A673 (cell line): ENCODE data around the gene COPA. TPM values are rescaled to one million over a fixed set of nuclear protein-coding genes. Genes with fewer than 3 reads are reported as not detected.

Experiments used
- BruUV-seq: library from RNA; stranded (reverse); fragments of 400-500 nt; replicated peaks from 2 replicates; lab custom pipeline; 2021; lab: Mats Ljungman, UMichigan
- CTCF ChIA-PET: fragments of 300-600 bp; sonication (Branson Sonifier 250); formaldehyde crosslinking; loops from one replicate; lab custom pipeline; 2022; ENCODE audit warnings: antibody characterized with exemption; lab: Charles Lee
- POLR2A ChIA-PET: fragments of 300-600 bp; sonication (Branson Sonifier 250); formaldehyde crosslinking; loops from one replicate; lab custom pipeline; 2022; ENCODE audit warnings: antibody characterized with exemption; ENCODE audit not compliant: low non-redundant PET; lab: Charles Lee
- DNase-seq: peaks from one replicate; pipeline ENCODE4 v3.0.0-alpha.2; 2015; ENCODE audit warnings: low spot score
- H3K27ac ChIP-seq: fragments of 200-600 bp; sonication (generic); 2 replicates; pipeline ENCODE4 v1.5.1; 2016; ENCODE audit warnings: mixed run types, low read depth, mild to moderate bottlenecking, mixed read lengths, antibody characterized with exemption, low read length; ENCODE audit not compliant: poor library complexity, severe bottlenecking
- H3K27me3 ChIP-seq: fragments of 200-600 bp; sonication (generic); replicated peaks from 2 replicates; pipeline ENCODE4 v1.6.1; 2017; ENCODE audit warnings: mixed run types, low read depth, mild to moderate bottlenecking, mixed read lengths, antibody characterized with exemption, low read length; ENCODE audit not compliant: insufficient read depth, poor library complexity
- H3K36me3 ChIP-seq: fragments of 200-600 bp; sonication (generic); 2 replicates; pipeline ENCODE4 v1.6.1; 2016; ENCODE audit warnings: mixed run types, mild to moderate bottlenecking, mixed read lengths, antibody characterized with exemption, low read length; ENCODE audit not compliant: insufficient read depth, poor library complexity, severe bottlenecking
- H3K4me1 ChIP-seq: fragments of 200-600 bp; sonication (generic); 2 replicates; pipeline ENCODE4 v1.6.1; 2017; ENCODE audit warnings: mixed run types, mild to moderate bottlenecking, mixed read lengths, antibody characterized with exemption, low read length; ENCODE audit not compliant: insufficient read depth, poor library complexity, severe bottlenecking
- H3K4me3 ChIP-seq: fragments of 200-600 bp; sonication (generic); 2 replicates; pipeline ENCODE4 v1.5.1; 2016; ENCODE audit warnings: low read depth, mixed run types, mild to moderate bottlenecking, mixed read lengths, low read length; ENCODE audit not compliant: poor library complexity, severe bottlenecking
- H3K9me3 ChIP-seq: fragments of 200-600 bp; sonication (generic); 2 replicates; pipeline ENCODE4 v1.6.1; 2016; ENCODE audit warnings: mixed run types, low read depth, mild to moderate bottlenecking, mixed read lengths, antibody characterized with exemption, low read length; ENCODE audit not compliant: poor library complexity, severe bottlenecking
- CTCF ChIP-seq: fragments of 300-800, 200-600 bp; sonication (generic); conservative IDR thresholded peaks from 2 replicates; pipeline ENCODE4 v1.5.1; 2017; ENCODE audit warnings: low read depth, mild to moderate bottlenecking, antibody characterized with exemption, low read length, moderate library complexity, mixed read lengths
- EZH2 ChIP-seq: fragments of 200-600 bp; sonication (generic); IDR thresholded peaks from 2 replicates; pipeline ENCODE4 v1.6.1; 2017; ENCODE audit warnings: borderline replicate concordance, low read depth, mild to moderate bottlenecking, mixed read lengths, antibody characterized with exemption, low read length; ENCODE audit not compliant: poor library complexity, severe bottlenecking
- intact Hi-C: fragments of 100-400 bp; cut with micrococcal nuclease; formaldehyde crosslinking; loops from one replicate; pipeline ENCODE4 v1.10.0; 2022; ENCODE audit not compliant: unreplicated experiment
- total RNA-seq: library from RNA; stranded (reverse); gene quantifications from 2 replicates; pipeline ENCODE4 v1.2.3, GENCODE V29; 2021

COPA gene
- total RNA-seq, 1 experiment from 2014 or later = 134 TPM

- TF ChIP-seq EZH2 = no peak
- no peak for TF ChIP-seq CTCF
- Histone ChIP-seq H3K9me3 (no peaks in the 10 kb centered on the region), H3K4me1 (peaks cover 16% of the 10 kb centered on the region), H3K36me3 (no peaks in the 10 kb centered on the region), H3K27ac (no peak overlapping the region), H3K4me3 (no peak overlapping the region), H3K27me3 (no peaks in the 10 kb centered on the region)
- intact Hi-C loops = no loop called here
- ChIA-PET POLR2A (no interaction called here), CTCF (interaction anchor here (1.0 kb wide), 1 partner anchor 74 kb away, joined by 4 read pairs; no protein-coding TSS in a partner anchor)
- BruUV-seq = no TSS peak
- no peak for DNase-seq
These were observed 22.3 kb upstream of the COPA start for GRCh38 chr1:160365325-160365724.

GRCh38 chr1:160363951-160364735, 21.1 kb upstream of the COPA start:
- no peak for DNase-seq
- intact Hi-C loops = no loop called here
- H3K36me3 ChIP-seq = no peaks in the 10 kb centered on the region
- ChIA-PET CTCF (no interaction called here), POLR2A (no interaction called here)
- no peak overlapping the region for H3K27ac ChIP-seq
- no peaks in the 10 kb centered on the region for H3K9me3 ChIP-seq
- H3K4me3 ChIP-seq = no peak overlapping the region
- H3K27me3 ChIP-seq = no peaks in the 10 kb centered on the region
- BruUV-seq = no TSS peak
- TF ChIP-seq EZH2 (no peak), CTCF (no peak)
- peaks cover 16% of the 10 kb centered on the region for H3K4me1 ChIP-seq

- ChIA-PET CTCF (no interaction called here), POLR2A (no interaction called here)
- no TSS peak for BruUV-seq
- intact Hi-C loops = no loop called here
- TF ChIP-seq CTCF = no peak
- TF ChIP-seq EZH2 = no peak
- Histone ChIP-seq H3K27me3 (no peaks in the 10 kb centered on the region), H3K9me3 (no peaks in the 10 kb centered on the region), H3K27ac (peak overlapping the region; percentile 27), H3K4me3 (no peak overlapping the region), H3K4me1 (peaks cover 16% of the 10 kb centered on the region), H3K36me3 (peaks cover under 1% of the 10 kb centered on the region)
- no peak for DNase-seq
These were observed 20.0 kb upstream of the COPA start for GRCh38 chr1:160363010-160363409.
